Fibroblast of lung (primary cell): ENCODE measurements around the gene SPRR4.

Source experiments
- EZH2 ChIP-seq: IDR thresholded peaks from 2 replicates; pipeline ENCODE4 v1.5.1; 2012; ENCODE audit warnings: low read length, control low read depth, mild to moderate bottlenecking; ENCODE audit errors: missing control alignments
- TF ChIP-seq, protein P1 (sequence below), 2 donors: IDR thresholded peaks in 1 of 2; conservative IDR thresholded peaks in 1 of 2; 1 replicate in 1 of 2; 2 replicates in 1 of 2; pipeline ENCODE4 v1.5.1; 2011 to 2012; ENCODE audit warnings: low read length in 2 of 2, control low read depth in 1 of 2, inconsistent platforms in 1 of 2, low read depth in 1 of 2, mild to moderate bottlenecking in 1 of 2

DNA sequence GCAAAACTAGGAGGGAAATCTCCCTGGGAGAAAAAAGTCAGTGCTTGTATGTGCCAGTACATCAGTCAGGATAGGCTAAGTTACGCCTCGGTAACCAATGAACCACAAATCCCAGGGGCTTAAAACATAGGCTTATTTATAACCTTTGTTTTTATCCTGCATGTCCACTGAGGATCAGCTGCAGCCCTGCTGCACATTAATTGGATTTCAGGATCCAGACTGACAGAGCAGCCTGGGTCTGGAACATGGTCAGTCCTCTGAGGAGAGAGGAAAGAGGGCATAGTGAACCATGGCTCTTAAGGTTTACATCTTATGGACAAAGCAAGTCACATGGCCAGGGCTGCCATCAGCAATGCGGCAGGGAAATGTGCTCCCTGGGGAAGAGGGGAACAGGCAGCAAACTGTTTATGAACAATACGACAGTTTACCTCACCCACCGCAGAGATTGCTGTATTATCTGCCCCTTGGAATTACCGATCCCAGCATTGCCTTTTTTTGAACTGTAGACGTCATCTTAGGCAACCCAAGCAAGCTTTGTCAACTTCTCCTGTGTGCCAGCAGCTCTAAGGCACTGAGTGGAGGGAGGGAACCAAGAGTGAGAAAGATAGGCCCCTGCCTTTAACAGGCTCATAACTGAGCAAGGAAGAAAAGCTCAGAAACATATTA, 9.1 kb upstream of the SPRR4 start:
- TF ChIP-seq, protein P1, sequence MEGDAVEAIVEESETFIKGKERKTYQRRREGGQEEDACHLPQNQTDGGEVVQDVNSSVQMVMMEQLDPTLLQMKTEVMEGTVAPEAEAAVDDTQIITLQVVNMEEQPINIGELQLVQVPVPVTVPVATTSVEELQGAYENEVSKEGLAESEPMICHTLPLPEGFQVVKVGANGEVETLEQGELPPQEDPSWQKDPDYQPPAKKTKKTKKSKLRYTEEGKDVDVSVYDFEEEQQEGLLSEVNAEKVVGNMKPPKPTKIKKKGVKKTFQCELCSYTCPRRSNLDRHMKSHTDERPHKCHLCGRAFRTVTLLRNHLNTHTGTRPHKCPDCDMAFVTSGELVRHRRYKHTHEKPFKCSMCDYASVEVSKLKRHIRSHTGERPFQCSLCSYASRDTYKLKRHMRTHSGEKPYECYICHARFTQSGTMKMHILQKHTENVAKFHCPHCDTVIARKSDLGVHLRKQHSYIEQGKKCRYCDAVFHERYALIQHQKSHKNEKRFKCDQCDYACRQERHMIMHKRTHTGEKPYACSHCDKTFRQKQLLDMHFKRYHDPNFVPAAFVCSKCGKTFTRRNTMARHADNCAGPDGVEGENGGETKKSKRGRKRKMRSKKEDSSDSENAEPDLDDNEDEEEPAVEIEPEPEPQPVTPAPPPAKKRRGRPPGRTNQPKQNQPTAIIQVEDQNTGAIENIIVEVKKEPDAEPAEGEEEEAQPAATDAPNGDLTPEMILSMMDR (conservative IDR thresholded peaks at IDR 0.05 in 1 of 2, IDR thresholded peaks at IDR 0.05 in 1 of 2; ENCODE audit: low read depth in 1 of 2, low read length in 2 of 2), result no peak
- no peak for TF ChIP-seq EZH2
